ENCODE data around the gene FKBP5.

FKBP5 gene

GRCh38 chr6:35590622-35591066 lies 98.1 kb downstream of the FKBP5 start:
- no peak overlapping the region for H3K4me3 ChIP-seq (ENCODE audit: low read length)
- no peaks in the 10 kb centered on the region for H3K79me2 ChIP-seq (ENCODE audit: low read length)
- H3K4me1 ChIP-seq (ENCODE audit: low read length): no peaks in the 10 kb centered on the region
- no peaks in the 10 kb centered on the region for H4K20me1 ChIP-seq (ENCODE audit: insufficient read depth, low read length)
- H3K9me3 ChIP-seq (replicated peaks; ENCODE audit: insufficient read depth, low read length): no peaks in the 10 kb centered on the region
- no peak for DNase-seq
- H3K36me3 ChIP-seq (replicated peaks; ENCODE audit: insufficient read depth, low read length): no peaks in the 10 kb centered on the region
- H3F3A ChIP-seq (ENCODE audit: insufficient read depth, low read length): no peaks in the 10 kb centered on the region; the same call in 1 of the 2 replicates
- H3K9me2 ChIP-seq (replicated peaks; ENCODE audit: insufficient read depth, low read length): no peaks in the 10 kb centered on the region
- H3K27me3 ChIP-seq (replicated peaks; ENCODE audit: insufficient read depth, low read length): no peaks in the 10 kb centered on the region
- H3K4me2 ChIP-seq (ENCODE audit: low read depth, low read length): no peak overlapping the region
- H3K9ac ChIP-seq (ENCODE audit: low read length): no peak overlapping the region
- TF ChIP-seq EZH2 (optimal IDR thresholded peaks at IDR 0.05; ENCODE audit: low read depth, low read length) (no peak), EZH2phosphoT487 (IDR thresholded peaks at IDR 0.05; ENCODE audit: low read length) (no peak)
- TF ChIP-seq, protein P1, sequence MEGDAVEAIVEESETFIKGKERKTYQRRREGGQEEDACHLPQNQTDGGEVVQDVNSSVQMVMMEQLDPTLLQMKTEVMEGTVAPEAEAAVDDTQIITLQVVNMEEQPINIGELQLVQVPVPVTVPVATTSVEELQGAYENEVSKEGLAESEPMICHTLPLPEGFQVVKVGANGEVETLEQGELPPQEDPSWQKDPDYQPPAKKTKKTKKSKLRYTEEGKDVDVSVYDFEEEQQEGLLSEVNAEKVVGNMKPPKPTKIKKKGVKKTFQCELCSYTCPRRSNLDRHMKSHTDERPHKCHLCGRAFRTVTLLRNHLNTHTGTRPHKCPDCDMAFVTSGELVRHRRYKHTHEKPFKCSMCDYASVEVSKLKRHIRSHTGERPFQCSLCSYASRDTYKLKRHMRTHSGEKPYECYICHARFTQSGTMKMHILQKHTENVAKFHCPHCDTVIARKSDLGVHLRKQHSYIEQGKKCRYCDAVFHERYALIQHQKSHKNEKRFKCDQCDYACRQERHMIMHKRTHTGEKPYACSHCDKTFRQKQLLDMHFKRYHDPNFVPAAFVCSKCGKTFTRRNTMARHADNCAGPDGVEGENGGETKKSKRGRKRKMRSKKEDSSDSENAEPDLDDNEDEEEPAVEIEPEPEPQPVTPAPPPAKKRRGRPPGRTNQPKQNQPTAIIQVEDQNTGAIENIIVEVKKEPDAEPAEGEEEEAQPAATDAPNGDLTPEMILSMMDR (IDR thresholded peaks at IDR 0.05; ENCODE audit: low read length): no peak
- no peak overlapping the region for H3K27ac ChIP-seq (ENCODE audit: low read length)
- H2AFZ ChIP-seq (ENCODE audit: low read length): no peak overlapping the region

DNA sequence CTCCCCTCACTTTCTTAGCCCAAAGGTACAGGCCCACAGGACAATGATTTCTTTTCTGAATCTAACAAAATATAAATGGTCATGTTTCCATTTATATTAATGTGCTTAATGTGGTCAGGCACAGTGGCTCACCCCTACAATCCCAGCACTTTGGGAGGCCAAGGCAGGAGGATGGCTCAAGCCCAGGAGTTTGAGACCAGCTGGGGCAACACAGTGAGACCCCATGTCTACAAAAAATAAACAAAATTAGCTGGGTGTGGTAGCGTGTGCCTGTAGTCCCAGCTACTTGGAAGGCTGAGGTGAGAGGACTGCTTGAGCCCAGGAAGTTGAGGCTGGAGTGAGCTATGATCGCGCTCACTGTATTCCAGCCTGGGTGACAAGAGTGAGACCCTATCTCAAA lies 98.8 kb downstream of the FKBP5 start:
- TF ChIP-seq EZH2phosphoT487 (IDR thresholded peaks at IDR 0.05; ENCODE audit: low read length) (no peak), EZH2 (optimal IDR thresholded peaks at IDR 0.05; ENCODE audit: low read depth, low read length) (no peak)
- TF ChIP-seq, protein P1 (IDR thresholded peaks at IDR 0.05; ENCODE audit: low read length): no peak
- Histone ChIP-seq H2AFZ (ENCODE audit: low read length) (no peak overlapping the region), H3K27me3 (replicated peaks; ENCODE audit: insufficient read depth, low read length) (no peaks in the 10 kb centered on the region), H3K4me3 (ENCODE audit: low read length) (no peak overlapping the region), H3K4me2 (ENCODE audit: low read depth, low read length) (no peak overlapping the region), H3K4me1 (ENCODE audit: low read length) (no peaks in the 10 kb centered on the region), H3K36me3 (replicated peaks; ENCODE audit: insufficient read depth, low read length) (no peaks in the 10 kb centered on the region), H3F3A (ENCODE audit: insufficient read depth, low read length) (no peaks in the 10 kb centered on the region; the same call in 1 of the 2 replicates), H4K20me1 (ENCODE audit: insufficient read depth, low read length) (no peaks in the 10 kb centered on the region), H3K27ac (ENCODE audit: low read length) (no peak overlapping the region), H3K9ac (ENCODE audit: low read length) (no peak overlapping the region), H3K9me3 (replicated peaks; ENCODE audit: insufficient read depth, low read length) (no peaks in the 10 kb centered on the region), H3K79me2 (ENCODE audit: low read length) (no peaks in the 10 kb centered on the region), H3K9me2 (replicated peaks; ENCODE audit: insufficient read depth, low read length) (no peaks in the 10 kb centered on the region)
- DNase-seq: no peak

DNA sequence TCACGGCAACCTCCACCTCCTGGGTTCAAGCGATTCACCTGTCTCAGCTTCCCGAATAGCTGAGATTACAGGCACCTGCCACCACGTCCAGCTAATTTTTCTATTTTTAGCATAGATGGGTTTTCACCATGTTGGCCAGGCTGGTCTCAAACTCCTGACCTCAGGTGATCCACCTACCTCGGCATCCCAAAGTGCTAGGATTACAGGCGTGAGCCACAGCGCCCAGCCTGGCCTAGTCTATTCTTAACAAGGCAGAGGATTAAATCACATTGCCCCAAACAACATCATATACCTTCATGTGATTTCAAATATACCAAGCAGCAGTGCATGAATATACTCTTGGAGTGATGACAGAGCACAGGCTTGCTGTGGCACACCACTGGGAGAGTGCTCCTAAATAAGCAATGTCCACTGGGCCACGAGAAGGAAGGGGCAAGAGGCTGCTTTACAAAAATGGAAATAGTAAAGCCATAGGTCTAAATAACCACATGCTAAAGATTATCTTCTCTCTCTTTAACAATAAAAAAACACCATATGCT lies 99.4 kb downstream of the FKBP5 start:
- H3K9me2 ChIP-seq (replicated peaks; ENCODE audit: insufficient read depth, low read length): no peaks in the 10 kb centered on the region
- H3K36me3 ChIP-seq (replicated peaks; ENCODE audit: insufficient read depth, low read length): no peaks in the 10 kb centered on the region
- no peak for DNase-seq
- TF ChIP-seq, protein P1 (IDR thresholded peaks at IDR 0.05; ENCODE audit: low read length): no peak
- TF ChIP-seq EZH2phosphoT487 (IDR thresholded peaks at IDR 0.05; ENCODE audit: low read length) (no peak), EZH2 (optimal IDR thresholded peaks at IDR 0.05; ENCODE audit: low read depth, low read length) (no peak)
- H3F3A ChIP-seq (ENCODE audit: insufficient read depth, low read length): no peaks in the 10 kb centered on the region; the same call in 1 of the 2 replicates
- no peak overlapping the region for H3K4me2 ChIP-seq (ENCODE audit: low read depth, low read length)
- no peak overlapping the region for H3K27ac ChIP-seq (ENCODE audit: low read length)
- H3K79me2 ChIP-seq (ENCODE audit: low read length): no peaks in the 10 kb centered on the region
- H3K27me3 ChIP-seq (replicated peaks; ENCODE audit: insufficient read depth, low read length): no peaks in the 10 kb centered on the region
- H3K9ac ChIP-seq (ENCODE audit: low read length): no peak overlapping the region
- no peaks in the 10 kb centered on the region for H4K20me1 ChIP-seq (ENCODE audit: insufficient read depth, low read length)
- H2AFZ ChIP-seq (ENCODE audit: low read length): no peak overlapping the region
- no peak overlapping the region for H3K4me3 ChIP-seq (ENCODE audit: low read length)
- no peaks in the 10 kb centered on the region for H3K9me3 ChIP-seq (replicated peaks; ENCODE audit: insufficient read depth, low read length)
- no peaks in the 10 kb centered on the region for H3K4me1 ChIP-seq (ENCODE audit: low read length)

All from MM.1S (cell line).